HEK293 (cell line): ENCODE results near the gene OR51L1.

ENCODE experiments used
- CTCF ChIA-PET: fragments of 350-600 bp; formaldehyde crosslinking; extraction: SDS; loops from one replicate; lab custom pipeline; 2021; ENCODE audit warnings: antibody characterized with exemption; lab: Yijun Ruan, JAX
- POLR2A ChIA-PET: fragments of 300-600 bp; formaldehyde crosslinking; extraction: SDS; loops from one replicate; lab custom pipeline; 2020; ENCODE audit warnings: antibody characterized with exemption, inconsistent platforms; lab: Yijun Ruan, JAX
- H3K27ac ChIP-seq: fragments of 200-500 bp; sonication (Bioruptor generic); 2 replicates; pipeline ENCODE4 v1.5.1; 2014; ENCODE audit warnings: low read depth, low read length, control low read depth, inconsistent platforms; ENCODE audit errors: extremely low read depth
- H3K36me3 ChIP-seq, 2 experiments: fragments of 200-500 bp in 1 of 2; sonication (Bioruptor generic) in 1 of 2; 1 replicate in 1 of 2; 2 replicates in 1 of 2; pipeline ENCODE4 v1.5.1; 2014 to 2017; ENCODE audit warnings: inconsistent platforms in 2 of 2, low read length in 2 of 2; ENCODE audit not compliant: control insufficient read depth in 2 of 2, insufficient read depth in 1 of 2
- H3K4me1 ChIP-seq: fragments of 200-500 bp; sonication (Bioruptor generic); 2 replicates; pipeline ENCODE4 v1.5.1; 2014; ENCODE audit warnings: mild to moderate bottlenecking, low read length, inconsistent platforms; ENCODE audit not compliant: control insufficient read depth, insufficient read depth
- H3K4me3 ChIP-seq: 2 replicates; pipeline ENCODE4 v1.5.1; 2011; ENCODE audit warnings: low read depth, mild to moderate bottlenecking, control low read depth, low read length, moderate library complexity
- H3K9me3 ChIP-seq: fragments of 200-500 bp; sonication (Bioruptor generic); 2 replicates; pipeline ENCODE4 v1.5.1; 2014; ENCODE audit warnings: low read depth, low read length, inconsistent platforms; ENCODE audit not compliant: control insufficient read depth, insufficient read depth
- GLI4 ChIP-seq: fragments of 450-650 bp; formaldehyde crosslinking; IDR thresholded peaks from 2 replicates; pipeline ENCODE4 v1.5.1; 2016; ENCODE audit warnings: missing biosample characterization, missing genetic modification characterization
- HOXA7 ChIP-seq: sonication (generic); formaldehyde crosslinking; IDR thresholded peaks from 2 replicates; pipeline ENCODE4 v1.8.1; 2022; ENCODE audit warnings: missing genetic modification reagents, borderline replicate concordance
- KLF10 ChIP-seq: fragments of 450-650 bp; IDR thresholded peaks from 2 replicates; pipeline ENCODE4 v1.5.1; 2018; ENCODE audit warnings: missing biosample characterization, mild to moderate bottlenecking, missing genetic modification characterization
- PATZ1 ChIP-seq: fragments of 450-650 bp; formaldehyde crosslinking; IDR thresholded peaks from 2 replicates; pipeline ENCODE4 v1.5.1; 2016; ENCODE audit warnings: missing biosample characterization, missing genetic modification characterization
- RBAK ChIP-seq: fragments of 450-650 bp; formaldehyde crosslinking; IDR thresholded peaks from 2 replicates; pipeline ENCODE4 v1.5.1; 2016; ENCODE audit warnings: missing biosample characterization, missing genetic modification characterization
- ZBTB1 ChIP-seq: fragments of 450-650 bp; formaldehyde crosslinking; IDR thresholded peaks from 2 replicates; pipeline ENCODE4 v1.5.1; 2016; ENCODE audit warnings: missing biosample characterization, missing genetic modification characterization
- ZNF132 ChIP-seq: fragments of 450-650 bp; formaldehyde crosslinking; IDR thresholded peaks from 2 replicates; pipeline ENCODE4 v1.5.1; 2017; ENCODE audit warnings: missing biosample characterization, missing genetic modification characterization, borderline replicate concordance
- ZNF2 ChIP-seq: fragments of 450-650 bp; formaldehyde crosslinking; IDR thresholded peaks from 2 replicates; pipeline ENCODE4 v1.5.1; 2016; ENCODE audit warnings: missing biosample characterization, missing genetic modification characterization
- ZNF335 ChIP-seq: fragments of 450-650 bp; formaldehyde crosslinking; conservative IDR thresholded peaks from 2 replicates; pipeline ENCODE4 v1.5.1; 2016; ENCODE audit warnings: missing biosample characterization, missing genetic modification characterization
- ZNF37A ChIP-seq: fragments of 450-650 bp; IDR thresholded peaks from 2 replicates; pipeline ENCODE4 v1.5.1; 2018; ENCODE audit warnings: missing biosample characterization, missing genetic modification characterization
- ZNF433 ChIP-seq: fragments of 450-650 bp; formaldehyde crosslinking; IDR thresholded peaks from 2 replicates; pipeline ENCODE4 v1.5.1; 2016; ENCODE audit warnings: missing biosample characterization, missing genetic modification characterization, low read depth
- ZNF473 ChIP-seq: fragments of 450-650 bp; formaldehyde crosslinking; IDR thresholded peaks from 2 replicates; pipeline ENCODE4 v1.5.1; 2017; ENCODE audit warnings: missing biosample characterization, missing genetic modification characterization
- ZNF530 ChIP-seq: fragments of 450-650 bp; formaldehyde crosslinking; IDR thresholded peaks from 2 replicates; pipeline ENCODE4 v1.5.1; 2016; ENCODE audit warnings: low read depth, missing biosample characterization, missing genetic modification characterization
- ZNF580 ChIP-seq: fragments of 450-650 bp; formaldehyde crosslinking; IDR thresholded peaks from 2 replicates; pipeline ENCODE4 v1.5.1; 2016; ENCODE audit warnings: missing biosample characterization, missing genetic modification characterization
- ZNF626 ChIP-seq: fragments of 450-650 bp; sonication (Bioruptor Pico); formaldehyde crosslinking; IDR thresholded peaks from 2 replicates; pipeline ENCODE4 v1.5.1; 2018; ENCODE audit warnings: missing biosample characterization, missing genetic modification characterization, inconsistent platforms
- ZSCAN18 ChIP-seq: fragments of 450-650 bp; formaldehyde crosslinking; IDR thresholded peaks from 2 replicates; pipeline ENCODE4 v1.5.1; 2016; ENCODE audit warnings: missing biosample characterization, missing genetic modification characterization
- TF ChIP-seq, protein P1 (sequence below): fragments of 450-650 bp; formaldehyde crosslinking; IDR thresholded peaks from 2 replicates; pipeline ENCODE4 v1.5.1; 2016; ENCODE audit warnings: missing biosample characterization, missing genetic modification characterization
- TF ChIP-seq, protein P2 (sequence below): fragments of 450-650 bp; IDR thresholded peaks from 2 replicates; pipeline ENCODE4 v1.5.1; 2018; ENCODE audit warnings: missing biosample characterization, missing genetic modification characterization
- TF ChIP-seq, protein P3 (sequence below): fragments of 450-650 bp; formaldehyde crosslinking; optimal IDR thresholded peaks from 2 replicates; pipeline ENCODE3; 2016; ENCODE audit warnings: missing biosample characterization, mild to moderate bottlenecking, missing genetic modification characterization

OR51L1 gene

DNA sequence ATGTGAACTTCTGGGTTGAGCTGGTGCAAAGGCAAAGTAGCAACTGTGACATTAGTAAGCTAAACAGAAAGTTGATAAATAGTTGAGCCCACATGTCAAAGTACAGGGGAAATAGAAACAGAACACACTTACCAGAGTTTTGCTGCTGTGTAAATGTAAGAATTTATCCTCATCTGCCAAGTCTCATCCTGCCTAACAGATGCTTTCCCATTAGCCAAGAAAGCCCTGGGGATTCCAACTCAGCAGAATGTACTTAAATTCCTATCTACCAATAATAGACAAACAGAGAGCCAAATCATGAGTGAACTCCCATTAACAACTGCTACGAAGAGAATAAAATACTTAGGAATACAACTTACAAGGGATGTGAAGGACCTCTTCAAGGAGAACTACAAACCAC is 31.8 kb upstream of the OR51L1 start:
- Histone ChIP-seq H3K9me3 (no peaks in the 10 kb centered on the region), H3K27ac (no peak overlapping the region), H3K4me1 (no peaks in the 10 kb centered on the region), H3K36me3 (no peaks in the 10 kb centered on the region), H3K4me3 (no peak overlapping the region)
- CTCF ChIA-PET: interaction anchor here (0.7 kb wide), 1 partner anchor 134 kb away, joined by 3 read pairs; no protein-coding TSS in a partner anchor
- TF ChIP-seq ZNF580 (tag by site-specific recombination): no peak
- TF ChIP-seq ZSCAN18: no peak
- no peak for TF ChIP-seq HOXA7 (CRISPR knock-in tag)
- TF ChIP-seq, protein P1, sequence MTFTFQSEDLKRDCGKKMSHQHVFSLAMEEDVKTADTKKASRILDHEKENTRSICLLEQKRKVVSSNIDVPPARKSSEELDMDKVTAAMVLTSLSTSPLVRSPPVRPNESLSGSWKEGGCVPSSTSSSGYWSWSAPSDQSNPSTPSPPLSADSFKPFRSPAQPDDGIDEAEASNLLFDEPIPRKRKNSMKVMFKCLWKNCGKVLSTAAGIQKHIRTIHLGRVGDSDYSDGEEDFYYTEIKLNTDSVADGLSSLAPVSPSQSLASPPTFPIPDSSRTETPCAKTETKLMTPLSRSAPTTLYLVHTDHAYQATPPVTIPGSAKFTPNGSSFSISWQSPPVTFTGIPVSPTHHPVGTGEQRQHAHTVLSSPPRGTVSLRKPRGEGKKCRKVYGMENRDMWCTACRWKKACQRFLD (tag by site-specific recombination): no peak
- POLR2A ChIA-PET: no interaction called here

GRCh38 chr11:4975436-4975835 is 19.2 kb upstream of the OR51L1 start:
- no peak for TF ChIP-seq ZNF37A (tag by site-specific recombination)
- TF ChIP-seq ZNF335: no peak
- TF ChIP-seq GLI4 (tag by site-specific recombination): no peak
- no peak for TF ChIP-seq ZNF530
- no peak for TF ChIP-seq ZNF473 (tag by site-specific recombination)
- TF ChIP-seq, protein P2, sequence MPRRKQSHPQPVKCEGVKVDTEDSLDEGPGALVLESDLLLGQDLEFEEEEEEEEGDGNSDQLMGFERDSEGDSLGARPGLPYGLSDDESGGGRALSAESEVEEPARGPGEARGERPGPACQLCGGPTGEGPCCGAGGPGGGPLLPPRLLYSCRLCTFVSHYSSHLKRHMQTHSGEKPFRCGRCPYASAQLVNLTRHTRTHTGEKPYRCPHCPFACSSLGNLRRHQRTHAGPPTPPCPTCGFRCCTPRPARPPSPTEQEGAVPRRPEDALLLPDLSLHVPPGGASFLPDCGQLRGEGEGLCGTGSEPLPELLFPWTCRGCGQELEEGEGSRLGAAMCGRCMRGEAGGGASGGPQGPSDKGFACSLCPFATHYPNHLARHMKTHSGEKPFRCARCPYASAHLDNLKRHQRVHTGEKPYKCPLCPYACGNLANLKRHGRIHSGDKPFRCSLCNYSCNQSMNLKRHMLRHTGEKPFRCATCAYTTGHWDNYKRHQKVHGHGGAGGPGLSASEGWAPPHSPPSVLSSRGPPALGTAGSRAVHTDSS: no peak
- TF ChIP-seq ZNF626 (tag by site-specific recombination): no peak
- TF ChIP-seq RBAK (tag by site-specific recombination): no peak
- TF ChIP-seq KLF10 (tag by site-specific recombination): no peak
- TF ChIP-seq ZBTB1 (tag by site-specific recombination): no peak
- TF ChIP-seq ZNF2: no peak
- no peak for TF ChIP-seq ZNF433 (tag by site-specific recombination)
- TF ChIP-seq, protein P3, sequence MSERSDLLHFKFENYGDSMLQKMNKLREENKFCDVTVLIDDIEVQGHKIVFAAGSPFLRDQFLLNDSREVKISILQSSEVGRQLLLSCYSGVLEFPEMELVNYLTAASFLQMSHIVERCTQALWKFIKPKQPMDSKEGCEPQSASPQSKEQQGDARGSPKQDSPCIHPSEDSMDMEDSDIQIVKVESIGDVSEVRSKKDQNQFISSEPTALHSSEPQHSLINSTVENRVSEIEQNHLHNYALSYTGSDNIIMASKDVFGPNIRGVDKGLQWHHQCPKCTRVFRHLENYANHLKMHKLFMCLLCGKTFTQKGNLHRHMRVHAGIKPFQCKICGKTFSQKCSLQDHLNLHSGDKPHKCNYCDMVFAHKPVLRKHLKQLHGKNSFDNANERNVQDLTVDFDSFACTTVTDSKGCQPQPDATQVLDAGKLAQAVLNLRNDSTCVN (tag by site-specific recombination): no peak
- TF ChIP-seq PATZ1: no peak
- TF ChIP-seq ZNF132 (tag by site-specific recombination): no peak
- TF ChIP-seq, all 188 proteins: peak for 0
- Histone ChIP-seq H3K36me3 (no peaks in the 10 kb centered on the region), H3K9me3 (no peaks in the 10 kb centered on the region), H3K27ac (no peak overlapping the region), H3K4me1 (no peaks in the 10 kb centered on the region), H3K4me3 (no peak overlapping the region)
- ChIA-PET POLR2A (no interaction called here), CTCF (no interaction called here)
